ENCODE results near the gene PTGES. TPM values are rescaled to one million over a fixed set of nuclear protein-coding genes. Genes with fewer than 3 reads are reported as not detected.

PTGES gene
- polyA plus RNA-seq, 3 donors, result 0.29 to 1.8 (median 0.84) TPM

DNA sequence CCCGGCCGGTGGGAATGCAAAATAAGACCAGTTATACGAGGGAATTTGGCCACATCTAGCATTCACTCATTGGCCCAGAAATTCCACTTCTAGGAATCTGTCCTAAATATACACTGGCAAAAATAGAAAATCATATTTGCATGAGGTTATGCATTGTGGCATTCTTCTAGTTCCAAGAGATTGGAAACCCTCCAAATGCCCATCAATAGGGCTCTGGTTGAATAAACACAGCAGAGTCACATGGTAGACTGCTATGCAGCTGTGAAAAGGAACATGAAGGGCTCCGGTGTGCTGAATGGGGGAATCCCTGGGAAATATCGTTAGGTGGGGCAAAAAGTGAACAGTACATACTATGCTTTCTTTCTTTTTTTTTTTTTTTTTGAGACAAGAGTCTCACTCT lies 36.8 kb downstream of the PTGES start:
- intact Hi-C loops (cut with micrococcal nuclease), result no loop called here
- Histone ChIP-seq H2AFZ (ENCODE audit: insufficient read depth, low read depth, low read length, poor library complexity, severe bottlenecking) (no peak overlapping the region), H3K27me3 (ENCODE audit: control insufficient read depth in 2 of 2, insufficient read depth in 2 of 2, low read length in 2 of 2) (peaks cover 3 to 22% of the 10 kb centered on the region in 2 donors), H3K4me1 (ENCODE audit: control insufficient read depth in 1 of 2, insufficient read depth in 2 of 2, low read length in 2 of 2) (peaks cover 5 to 10% of the 10 kb centered on the region in 2 donors), H3K4me3 (replicated peaks in 1 of 3; ENCODE audit: low read depth in 2 of 3, low read length in 3 of 3) (no peak overlapping the region), H3K9me3 (replicated peaks in 1 of 2; ENCODE audit: control insufficient read depth in 1 of 2, insufficient read depth in 1 of 2, low read length in 2 of 2) (no peaks in the 10 kb centered on the region), H3K9ac (ENCODE audit: insufficient read depth, low read length, poor library complexity, severe bottlenecking) (no peak overlapping the region), H3K4me2 (replicated peaks; ENCODE audit: extremely low read depth, low read length, poor library complexity, severe bottlenecking) (no peak overlapping the region), H3K36me3 (replicated peaks in 1 of 2; ENCODE audit: control insufficient read depth in 1 of 2, insufficient read depth in 2 of 2, low read length in 2 of 2) (no peaks in the 10 kb centered on the region), H4K20me1 (ENCODE audit: insufficient read depth, low read length) (no peaks in the 10 kb centered on the region), H3K79me2 (ENCODE audit: insufficient read depth, low read length) (no peaks in the 10 kb centered on the region), H3K27ac (ENCODE audit: low read depth in 1 of 2, low read length in 2 of 2) (no peak overlapping the region)
- no peak for TF ChIP-seq CTCF (IDR thresholded peaks at IDR 0.05)
- H3K4me3 Mint-ChIP-seq, result no peak overlapping the region
- H3K9me3 Mint-ChIP-seq, result peaks cover 0 to 3% (median 0%) of the 10 kb centered on the region in 7 donors
- WGBS (ENCODE audit: insufficient coverage), result 95% methylated on average over 3 of the region's 5 CpGs
- H3K27ac Mint-ChIP-seq, result no peak overlapping the region
- H3K4me1 Mint-ChIP-seq, result peaks cover 19% of the 10 kb centered on the region
- no peak for DNase-seq
- H3K36me3 Mint-ChIP-seq, result no peaks in the 10 kb centered on the region
- peaks cover 19 to 39% (median 35%) of the 10 kb centered on the region in 3 donors for H3K27me3 Mint-ChIP-seq (ENCODE audit: low read depth in 3 of 3)

DNA sequence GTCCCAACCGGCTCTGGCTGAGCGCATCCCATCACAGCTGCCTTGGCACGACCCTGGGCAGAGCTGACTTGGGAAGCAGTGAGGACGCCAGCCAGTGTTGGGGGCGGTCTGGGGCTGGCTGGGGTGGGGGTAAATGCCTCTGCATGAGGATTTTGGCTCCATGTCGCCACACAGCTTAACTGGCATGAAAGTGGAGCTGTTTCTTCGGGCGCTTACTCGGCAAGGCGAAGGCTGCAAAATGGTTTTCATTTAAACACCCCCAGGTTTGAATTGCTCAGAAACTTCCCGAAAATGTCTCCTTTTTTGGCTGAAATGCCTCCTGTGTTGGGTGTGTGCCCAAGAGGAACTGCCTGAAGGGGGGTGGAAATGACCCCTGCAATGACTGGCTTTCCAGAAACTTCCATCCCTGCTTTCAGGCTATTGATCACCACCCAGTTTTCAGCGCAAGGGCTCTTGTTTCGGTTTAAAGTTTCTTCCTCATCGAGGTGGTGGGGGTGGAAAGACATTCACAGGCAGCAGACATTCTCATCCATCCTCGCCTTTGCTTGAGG lies 38.3 kb downstream of the PTGES start:
- intact Hi-C loops (cut with micrococcal nuclease), result no loop called here
- Mint-ChIP-seq H3K4me1 (peaks cover 19% of the 10 kb centered on the region), H3K4me3 (peak overlapping the region; percentile 63 to 66), H3K36me3 (no peaks in the 10 kb centered on the region), H3K27me3 (ENCODE audit: low read depth in 3 of 3) (peaks cover 17 to 45% (median 38%) of the 10 kb centered on the region in 3 donors), H3K27ac (no peak overlapping the region), H3K9me3 (no peaks in the 10 kb centered on the region)
- Histone ChIP-seq H4K20me1 (ENCODE audit: insufficient read depth, low read length) (no peaks in the 10 kb centered on the region), H3K4me1 (ENCODE audit: control insufficient read depth in 1 of 2, insufficient read depth in 2 of 2, low read length in 2 of 2) (peaks cover 5 to 10% of the 10 kb centered on the region in 2 donors), H3K4me3 (replicated peaks in 1 of 3; ENCODE audit: low read depth in 2 of 3, low read length in 3 of 3) (peak overlapping the region in 1 of 3 experiments; percentile 2), H3K27ac (ENCODE audit: low read depth in 1 of 2, low read length in 2 of 2) (no peak overlapping the region), H2AFZ (ENCODE audit: insufficient read depth, low read depth, low read length, poor library complexity, severe bottlenecking) (no peak overlapping the region), H3K9ac (ENCODE audit: insufficient read depth, low read length, poor library complexity, severe bottlenecking) (no peak overlapping the region), H3K79me2 (ENCODE audit: insufficient read depth, low read length) (no peaks in the 10 kb centered on the region), H3K36me3 (replicated peaks in 1 of 2; ENCODE audit: control insufficient read depth in 1 of 2, insufficient read depth in 2 of 2, low read length in 2 of 2) (no peaks in the 10 kb centered on the region), H3K4me2 (replicated peaks; ENCODE audit: extremely low read depth, low read length, poor library complexity, severe bottlenecking) (no peak overlapping the region), H3K9me3 (replicated peaks in 1 of 2; ENCODE audit: control insufficient read depth in 1 of 2, insufficient read depth in 1 of 2, low read length in 2 of 2) (no peaks in the 10 kb centered on the region), H3K27me3 (ENCODE audit: control insufficient read depth in 2 of 2, insufficient read depth in 2 of 2, low read length in 2 of 2) (peaks cover 3 to 28% of the 10 kb centered on the region in 2 donors)
- 76% methylated on average over 7 of the region's 15 CpGs for WGBS (ENCODE audit: insufficient coverage)
- no peak for TF ChIP-seq CTCF (IDR thresholded peaks at IDR 0.05)
- DNase-seq, result no peak
